GM19239 (cell line): ENCODE data around the gene NKX2-2.

Experiments used
- DNase-seq: peaks from one replicate; pipeline ENCODE4 v3.0.0; 2011; ENCODE audit warnings: low spot score; ENCODE audit not compliant: insufficient read length
- FAIRE-seq: peaks from 2 replicates; lab custom pipeline; 2011; peaks lifted over from hg19 to GRCh38; lab: Jason Lieb, UNC

Gene NKX2-2

GRCh38 chr20:21513881-21514540 is at the start of gene NKX2-2:
NKX2-2 (minus strand) TSS chr20:21514064; CDS start chr20:21513669, 395 bp downstream.
- DNase-seq, result no peak
- FAIRE-seq, result no peak

GRCh38 chr20:21562656-21563055 is 48.8 kb upstream of the NKX2-2 start:
- FAIRE-seq, result no peak

GRCh38 chr20:21559305-21559704 is 45.4 kb upstream of the NKX2-2 start:
- DNase-seq (no peak), FAIRE-seq (peak; percentile 31)

More at GRCh38 chr20:21562656-21563055, 48.8 kb upstream of the NKX2-2 start:
- no peak for DNase-seq

- FAIRE-seq, result no peak
- DNase-seq, result no peak
Observed at GRCh38 chr20:21557241-21558020, 43.6 kb upstream of the NKX2-2 start.

- no peak for FAIRE-seq
- no peak for DNase-seq
Observed at GRCh38 chr20:21556398-21556797, 42.5 kb upstream of the NKX2-2 start.

GRCh38 chr20:21555470-21556120 is 41.7 kb upstream of the NKX2-2 start:
- FAIRE-seq, result no peak

GRCh38 chr20:21554985-21555384 is 41.1 kb upstream of the NKX2-2 start:
- DNase-seq, result no peak
- FAIRE-seq, result no peak

More at GRCh38 chr20:21555470-21556120, 41.7 kb upstream of the NKX2-2 start:
- no peak for DNase-seq

GRCh38 chr20:21554376-21554890 is 40.6 kb upstream of the NKX2-2 start:
- FAIRE-seq (no peak), DNase-seq (no peak)

- no peak for DNase-seq
Observed at GRCh38 chr20:21550587-21550986, 36.7 kb upstream of the NKX2-2 start.

GRCh38 chr20:21548390-21549035 is 34.6 kb upstream of the NKX2-2 start:
- no peak for DNase-seq
- FAIRE-seq, result no peak

More at GRCh38 chr20:21550587-21550986, 36.7 kb upstream of the NKX2-2 start:
- FAIRE-seq, result no peak

- DNase-seq, result no peak
- no peak for FAIRE-seq
Observed at GRCh38 chr20:21546355-21546754, 32.5 kb upstream of the NKX2-2 start.

- FAIRE-seq (no peak), DNase-seq (no peak)
Observed at GRCh38 chr20:21539512-21539911, 25.6 kb upstream of the NKX2-2 start.

GRCh38 chr20:21534886-21535285 is 21.0 kb upstream of the NKX2-2 start:
- DNase-seq, result no peak

GRCh38 chr20:21534453-21534852 is 20.6 kb upstream of the NKX2-2 start:
- no peak for DNase-seq
- FAIRE-seq, result no peak

More at GRCh38 chr20:21534886-21535285, 21.0 kb upstream of the NKX2-2 start:
- no peak for FAIRE-seq

- peak; percentile 14 for FAIRE-seq
Observed at GRCh38 chr20:21529863-21530262, 16.0 kb upstream of the NKX2-2 start.

GRCh38 chr20:21528870-21529269 is 15.0 kb upstream of the NKX2-2 start:
- DNase-seq (no peak), FAIRE-seq (no peak)

More at GRCh38 chr20:21529863-21530262, 16.0 kb upstream of the NKX2-2 start:
- DNase-seq, result no peak

GRCh38 chr20:21527908-21528307 is 14.0 kb upstream of the NKX2-2 start:
- no peak for FAIRE-seq
- no peak for DNase-seq

- no peak for FAIRE-seq
- DNase-seq, result no peak
Observed at GRCh38 chr20:21526776-21527175, 12.9 kb upstream of the NKX2-2 start.

GRCh38 chr20:21523895-21524294 is 10.0 kb upstream of the NKX2-2 start:
- no peak for DNase-seq
- no peak for FAIRE-seq

- no peak for FAIRE-seq
- peak; percentile 15 for DNase-seq
Observed at GRCh38 chr20:21523281-21523868, 9.5 kb upstream of the NKX2-2 start.
